Trophoblast cell (in vitro differentiated cells and primary cell): ENCODE results near the gene NLRP3.
A peak's percentile ranks its signal among the peaks of the same experiment; 100 is the strongest.

Source experiments
- DNase-seq, 2 donors: peaks; one replicate each; pipeline ENCODE4 v3.0.0-alpha.2; 2016
- H2AFZ ChIP-seq: 2 replicates; pipeline ENCODE4 v1.6.1; 2013; ENCODE audit warnings: low read length, moderate library complexity, mild to moderate bottlenecking; ENCODE audit not compliant: insufficient read depth, poor library complexity
- H2AK5ac ChIP-seq: 2 replicates; pipeline ENCODE4 v1.6.1; 2013; ENCODE audit warnings: mild to moderate bottlenecking, low read length
- H2BK120ac ChIP-seq: 2 replicates; pipeline ENCODE4 v1.6.1; 2013; ENCODE audit warnings: low read length, mild to moderate bottlenecking, moderate library complexity; ENCODE audit not compliant: insufficient read depth, poor library complexity
- H2BK12ac ChIP-seq: 2 replicates; pipeline ENCODE4 v1.6.1; 2013; ENCODE audit warnings: mild to moderate bottlenecking, low read length, moderate library complexity
- H2BK5ac ChIP-seq: 2 replicates; pipeline ENCODE4 v1.6.1; 2013; ENCODE audit warnings: low read length, low read depth, moderate library complexity, mild to moderate bottlenecking; ENCODE audit not compliant: poor library complexity
- H3K14ac ChIP-seq: 2 replicates; pipeline ENCODE4 v1.6.1; 2013; ENCODE audit warnings: mild to moderate bottlenecking, low read length
- H3K18ac ChIP-seq: 2 replicates; pipeline ENCODE4 v1.6.1; 2013; ENCODE audit warnings: mild to moderate bottlenecking, low read length
- H3K23ac ChIP-seq: 2 replicates; pipeline ENCODE4 v1.6.1; 2013; ENCODE audit warnings: low read length
- H3K27ac ChIP-seq: 2 replicates; pipeline ENCODE4 v1.5.1; 2013; ENCODE audit warnings: low read depth, mild to moderate bottlenecking, inconsistent platforms, low read length, moderate library complexity
- H3K27me3 ChIP-seq: 2 replicates; pipeline ENCODE4 v1.6.1; 2013; ENCODE audit warnings: inconsistent platforms, mild to moderate bottlenecking, low read length, moderate library complexity; ENCODE audit not compliant: insufficient read depth
- H3K36me3 ChIP-seq, 2 experiments: 1 replicate in 1 of 2; 2 replicates in 1 of 2; pipeline ENCODE4 v1.6.1; 2013; ENCODE audit warnings: low read length in 2 of 2, mild to moderate bottlenecking in 2 of 2, moderate library complexity in 1 of 2; ENCODE audit not compliant: insufficient read depth in 2 of 2, control insufficient read depth in 1 of 2
- H3K4ac ChIP-seq: 2 replicates; pipeline ENCODE4 v1.6.1; 2013; ENCODE audit warnings: low read depth, mild to moderate bottlenecking, low read length, moderate library complexity
- H3K4me1 ChIP-seq, 2 experiments: 1 replicate in 1 of 2; 2 replicates in 1 of 2; pipeline ENCODE4 v1.6.1; 2013; ENCODE audit warnings: low read length in 2 of 2, mild to moderate bottlenecking in 2 of 2, moderate library complexity in 1 of 2; ENCODE audit not compliant: insufficient read depth in 2 of 2, control insufficient read depth in 1 of 2
- H3K4me2 ChIP-seq: 2 replicates; pipeline ENCODE4 v1.6.1; 2013; ENCODE audit warnings: inconsistent platforms, mild to moderate bottlenecking, low read length, moderate library complexity
- H3K4me3 ChIP-seq: 2 replicates; pipeline ENCODE4 v1.5.1; 2013; ENCODE audit warnings: mild to moderate bottlenecking, low read depth, low read length, inconsistent platforms
- H3K79me1 ChIP-seq: one replicate; pipeline ENCODE4 v1.6.1; 2013; ENCODE audit warnings: low read length
- H3K79me2 ChIP-seq: 2 replicates; pipeline ENCODE4 v1.6.1; 2013; ENCODE audit warnings: low read length, mild to moderate bottlenecking; ENCODE audit not compliant: control insufficient read depth, insufficient read depth, poor library complexity
- H3K9ac ChIP-seq: 2 replicates; pipeline ENCODE4 v1.6.1; 2013; ENCODE audit warnings: mild to moderate bottlenecking, low read length
- H3K9me3 ChIP-seq: 2 replicates; pipeline ENCODE4 v1.6.1; 2013; ENCODE audit warnings: low read depth, mild to moderate bottlenecking, control low read depth, inconsistent platforms, low read length; ENCODE audit not compliant: insufficient read depth
- H4K12ac ChIP-seq: 2 replicates; pipeline ENCODE4 v1.6.1; 2013; ENCODE audit warnings: low read depth, mild to moderate bottlenecking, low read length, moderate library complexity
- H4K8ac ChIP-seq: 2 replicates; pipeline ENCODE4 v1.6.1; 2013; ENCODE audit warnings: low read depth, mild to moderate bottlenecking, low read length, moderate library complexity
- H4K91ac ChIP-seq: one replicate; pipeline ENCODE4 v1.6.1; 2013; ENCODE audit warnings: low read depth, mild to moderate bottlenecking, low read length, moderate library complexity
- WGBS: extraction: QIAGEN DNeasy Blood & Tissue Kit; methylation state at CpG from one replicate; pipeline ENCODE4 v1.1.7; 2013; ENCODE audit warnings: missing lambda C conversion rate; ENCODE audit not compliant: insufficient read length, insufficient coverage; ENCODE audit errors: extremely low coverage; 5-methylcytosine and 5-hydroxymethylcytosine counted together

NLRP3 gene

DNA sequence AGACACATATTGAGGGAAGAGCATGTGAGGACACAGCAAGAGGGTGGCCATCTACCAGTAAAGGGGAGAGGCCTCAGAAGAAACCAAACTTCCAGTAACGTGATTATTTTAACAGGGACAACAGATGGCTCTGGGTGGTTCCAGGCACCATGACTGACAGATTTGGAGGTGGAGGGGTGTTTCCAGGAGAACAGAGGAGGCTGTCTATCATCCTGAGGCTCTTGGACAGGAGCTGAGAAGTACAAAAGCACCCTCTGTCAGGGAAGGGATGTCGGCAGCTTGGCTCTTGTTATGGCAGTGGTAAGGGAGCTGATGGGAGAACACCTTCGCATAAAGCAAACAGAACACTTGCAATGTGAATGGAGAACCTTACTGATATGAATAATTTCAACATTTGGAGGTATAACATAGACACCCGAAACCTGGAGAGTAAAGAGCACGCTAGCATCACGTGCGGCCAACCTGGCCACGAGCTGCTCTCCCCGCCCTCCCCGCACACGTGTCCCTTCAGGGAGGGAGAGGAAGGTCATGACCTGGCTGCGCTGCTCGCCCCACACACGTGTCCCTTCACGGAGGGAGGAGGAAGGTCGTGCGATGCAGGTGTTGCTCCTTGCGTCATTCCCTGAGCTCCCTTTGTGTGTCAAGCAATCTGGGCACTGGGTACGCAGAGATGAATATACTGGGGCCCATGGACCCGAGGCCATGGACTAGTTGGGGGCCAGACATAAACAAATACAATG, 37.5 kb upstream of the NLRP3 start:
- Histone ChIP-seq H3K79me2 (no peaks in the 10 kb centered on the region), H2BK12ac (peak overlapping the region; percentile 16), H3K36me3 (no peaks in the 10 kb centered on the region), H3K18ac (no peak overlapping the region), H4K12ac (no peak overlapping the region), H3K9ac (no peak overlapping the region), H2AK5ac (peak overlapping the region; percentile 12), H4K91ac (peak overlapping the region; percentile 21), H4K8ac (no peak overlapping the region), H3K4me1 (peaks cover 5% of the 10 kb centered on the region in 2 experiments), H3K27me3 (no peaks in the 10 kb centered on the region), H3K14ac (no peak overlapping the region), H3K9me3 (peaks cover 7% of the 10 kb centered on the region), H2AFZ (no peak overlapping the region), H3K4me3 (no peak overlapping the region), H2BK120ac (no peak overlapping the region), H3K27ac (no peak overlapping the region), H3K23ac (no peak overlapping the region), H3K4ac (no peak overlapping the region), H3K4me2 (no peak overlapping the region), H3K79me1 (peaks cover 8% of the 10 kb centered on the region), H2BK5ac (no peak overlapping the region)
- DNase-seq = no peak
- WGBS = no CpG with 5 or more reads among the region's 20 CpGs

DNA sequence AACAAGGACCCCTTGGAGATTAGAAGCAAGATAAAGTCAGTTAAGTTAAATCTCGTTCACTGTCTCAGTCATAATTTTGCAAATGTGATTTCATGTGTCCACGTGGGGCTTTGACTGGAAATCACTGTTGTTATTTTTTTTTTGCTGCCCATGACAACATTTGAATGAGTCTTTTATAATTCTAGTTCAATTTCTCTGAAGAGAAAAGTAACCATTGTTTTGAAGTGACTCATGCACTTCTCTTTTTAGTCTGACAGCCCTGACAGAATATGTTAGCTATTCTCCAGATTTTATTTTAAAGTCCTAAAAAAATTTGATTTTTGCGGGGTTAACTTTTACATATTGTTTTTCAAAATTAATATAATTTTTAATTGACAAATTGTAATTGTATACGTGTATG, 30.7 kb upstream of the NLRP3 start:
- Histone ChIP-seq H3K27ac (no peak overlapping the region), H3K4ac (no peak overlapping the region), H2BK120ac (no peak overlapping the region), H2BK12ac (no peak overlapping the region), H3K27me3 (no peaks in the 10 kb centered on the region), H3K36me3 (no peaks in the 10 kb centered on the region), H4K12ac (no peak overlapping the region), H3K9me3 (peaks cover 5% of the 10 kb centered on the region), H3K79me2 (peaks cover 2% of the 10 kb centered on the region), H2AK5ac (no peak overlapping the region), H3K18ac (no peak overlapping the region), H3K14ac (no peak overlapping the region), H3K23ac (no peak overlapping the region), H3K4me1 (peaks cover 0 to 6% of the 10 kb centered on the region in 2 experiments), H4K91ac (no peak overlapping the region), H3K4me2 (no peak overlapping the region), H3K9ac (no peak overlapping the region), H3K4me3 (no peak overlapping the region), H4K8ac (no peak overlapping the region), H2AFZ (no peak overlapping the region), H3K79me1 (peaks cover 5% of the 10 kb centered on the region), H2BK5ac (no peak overlapping the region)
- DNase-seq = peak in 1 of 2 donors; percentile 38
- no CpG with 5 or more reads among the region's 4 CpGs for WGBS

DNA sequence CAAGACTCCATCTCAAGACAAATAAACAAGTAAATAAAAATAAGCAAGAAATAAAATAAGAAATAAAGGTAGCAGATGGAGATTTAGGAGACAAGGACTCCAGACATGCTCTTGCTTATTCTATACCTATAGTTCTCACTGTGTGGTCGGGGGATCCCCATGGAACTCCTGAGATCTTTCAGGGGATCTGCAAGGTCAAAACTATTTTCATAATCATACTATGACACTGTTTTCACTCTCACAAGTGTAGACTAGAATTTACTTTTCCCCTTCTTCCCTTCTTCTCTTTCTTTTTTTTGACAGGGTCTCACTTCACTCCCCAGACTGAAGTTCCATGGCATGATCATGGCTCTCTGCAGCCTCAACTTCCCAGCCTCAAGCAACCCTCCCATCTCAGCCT, 29.8 kb upstream of the NLRP3 start:
- no CpG with 5 or more reads among the region's 1 CpG for WGBS
- Histone ChIP-seq H2BK5ac (no peak overlapping the region), H2BK12ac (peak overlapping the region; percentile 54), H3K4me3 (no peak overlapping the region), H3K79me1 (peaks cover 6% of the 10 kb centered on the region), H3K23ac (no peak overlapping the region), H3K27me3 (no peaks in the 10 kb centered on the region), H3K27ac (no peak overlapping the region), H4K12ac (no peak overlapping the region), H2AFZ (no peak overlapping the region), H3K9ac (no peak overlapping the region), H3K18ac (no peak overlapping the region), H3K79me2 (peaks cover 2% of the 10 kb centered on the region), H3K4me2 (no peak overlapping the region), H2AK5ac (no peak overlapping the region), H4K91ac (no peak overlapping the region), H4K8ac (no peak overlapping the region), H2BK120ac (no peak overlapping the region), H3K9me3 (peaks cover 5% of the 10 kb centered on the region), H3K14ac (no peak overlapping the region), H3K4me1 (peaks cover 2 to 6% of the 10 kb centered on the region in 2 experiments), H3K36me3 (no peaks in the 10 kb centered on the region), H3K4ac (no peak overlapping the region)
- no peak for DNase-seq

DNA sequence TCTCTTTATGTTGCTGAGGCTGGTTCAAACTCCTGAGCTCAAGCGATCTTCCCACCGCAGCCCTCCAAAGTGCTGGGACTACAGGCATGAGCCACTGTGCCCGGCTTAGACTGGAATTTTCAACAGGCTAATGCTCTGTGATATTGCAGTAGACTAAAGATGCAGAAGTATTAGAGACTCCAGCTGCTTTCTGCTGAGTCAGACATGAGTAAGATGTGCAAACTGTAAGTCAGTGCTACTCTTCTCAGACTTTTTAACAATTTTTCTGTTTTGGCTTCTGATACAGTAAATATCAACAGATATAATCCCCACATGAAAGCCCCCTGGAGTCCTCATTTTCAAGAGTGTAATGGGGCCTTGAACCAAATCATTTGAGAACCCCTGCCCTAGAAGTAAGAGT, 29.3 kb upstream of the NLRP3 start:
- Histone ChIP-seq H3K23ac (no peak overlapping the region), H2BK5ac (no peak overlapping the region), H3K27ac (no peak overlapping the region), H3K9ac (no peak overlapping the region), H3K4me3 (no peak overlapping the region), H3K27me3 (no peaks in the 10 kb centered on the region), H4K8ac (no peak overlapping the region), H3K18ac (no peak overlapping the region), H2AK5ac (no peak overlapping the region), H3K4ac (no peak overlapping the region), H3K36me3 (no peaks in the 10 kb centered on the region), H4K12ac (no peak overlapping the region), H3K9me3 (peaks cover 5% of the 10 kb centered on the region), H4K91ac (no peak overlapping the region), H3K79me2 (peaks cover 2% of the 10 kb centered on the region), H2AFZ (no peak overlapping the region), H2BK120ac (no peak overlapping the region), H3K79me1 (peaks cover 7% of the 10 kb centered on the region), H3K4me1 (peaks cover 4 to 9% of the 10 kb centered on the region in 2 experiments), H2BK12ac (no peak overlapping the region), H3K4me2 (no peak overlapping the region), H3K14ac (no peak overlapping the region)
- no CpG with 5 or more reads among the region's 3 CpGs for WGBS
- peak in 1 of 2 donors; percentile 23 for DNase-seq
